HG03565 (cell line): ENCODE measurements around the gene ADIPOQ.
A peak's percentile ranks its signal among the peaks of the same experiment; 100 is the strongest.
"Not testable (repeated sequence)": the region's sequence is repeated elsewhere in the genome, so short reads cannot be mapped to it uniquely, and the experiment has no call there.

Experiments
- ATAC-seq: cut with Tn5 transposase; IDR thresholded peaks from one replicate; pipeline ENCODE4 v1.9.1; 2021; ENCODE audit warnings: mild to moderate bottlenecking, moderate library complexity; ENCODE audit not compliant: unreplicated experiment

ADIPOQ gene

GRCh38 chr3:186842426-186843038 is at the start of gene ADIPOQ:
TSS of gene ADIPOQ (plus strand) at chr3:186842710. CDS start at chr3:186853059, 10,349 bp downstream.
- ATAC-seq = no peak

GRCh38 chr3:186798239-186798874 is 44.2 kb upstream of the ADIPOQ start:
- ATAC-seq = no peak

- ATAC-seq = no peak
These were observed 42.2 kb upstream of the ADIPOQ start for GRCh38 chr3:186800285-186800684.

- no peak for ATAC-seq
These were observed 39.8 kb upstream of the ADIPOQ start for GRCh38 chr3:186802701-186803100.

GRCh38 chr3:186803447-186803846 is 39.1 kb upstream of the ADIPOQ start:
- ATAC-seq = not testable (repeated sequence)

GRCh38 chr3:186806089-186807055 is 36.1 kb upstream of the ADIPOQ start, which contains the start of gene RFC4:
TSS of gene RFC4 (minus strand) at chr3:186806482. CDS start at chr3:186804713, 1,769 bp downstream.
- peak; percentile 93 for ATAC-seq

GRCh38 chr3:186807231-186807630 is 35.3 kb upstream of the ADIPOQ start:
- ATAC-seq = no peak

- ATAC-seq = no peak
These were observed 32.0 kb upstream of the ADIPOQ start for GRCh38 chr3:186810336-186810996.

- not testable (repeated sequence) for ATAC-seq
These were observed 31.2 kb upstream of the ADIPOQ start for GRCh38 chr3:186811313-186811712.

GRCh38 chr3:186814100-186814499 is 28.4 kb upstream of the ADIPOQ start:
- ATAC-seq = no peak

GRCh38 chr3:186815435-186815834 is 27.1 kb upstream of the ADIPOQ start:
- ATAC-seq = no peak

- ATAC-seq = no peak
These were observed 24.0 kb upstream of the ADIPOQ start for GRCh38 chr3:186818516-186818915.

- ATAC-seq = no peak
These were observed 23.6 kb upstream of the ADIPOQ start for GRCh38 chr3:186818956-186819355.

GRCh38 chr3:186821429-186822387 is 20.8 kb upstream of the ADIPOQ start:
- ATAC-seq = no peak

GRCh38 chr3:186822388-186822759 is 20.1 kb upstream of the ADIPOQ start:
- not testable (repeated sequence) for ATAC-seq

GRCh38 chr3:186823386-186823785 is 19.1 kb upstream of the ADIPOQ start:
- no peak for ATAC-seq

- ATAC-seq = no peak
These were observed 17.9 kb upstream of the ADIPOQ start for GRCh38 chr3:186824430-186825139.

- ATAC-seq = no peak
These were observed 17.2 kb upstream of the ADIPOQ start for GRCh38 chr3:186825294-186825821.

- ATAC-seq = no peak
These were observed 16.6 kb upstream of the ADIPOQ start for GRCh38 chr3:186825872-186826409.
